ENCODE results near the gene CRYM.
"Not testable (repeated sequence)": the region's sequence is repeated elsewhere in the genome, so short reads cannot be mapped to it uniquely, and the experiment has no call there.

CRYM gene

GRCh38 chr16:21277927-21278706 is at the start of gene CRYM:
CRYM (minus strand) TSS chr16:21278290; CDS start chr16:21278251, 39 bp downstream.
- peak; percentile 34 for DNase-seq (ENCODE audit: low spot score)

GRCh38 chr16:21327046-21327445 is 49.0 kb upstream of the CRYM start:
- DNase-seq (ENCODE audit: low spot score) = no peak

GRCh38 chr16:21326459-21326858 is 48.4 kb upstream of the CRYM start:
- DNase-seq (ENCODE audit: low spot score) = no peak

- DNase-seq (ENCODE audit: low spot score) = no peak
Measured at GRCh38 chr16:21324267-21324666, 46.2 kb upstream of the CRYM start.

GRCh38 chr16:21322251-21322650 is 44.2 kb upstream of the CRYM start:
- DNase-seq (ENCODE audit: low spot score) = not testable (repeated sequence)

GRCh38 chr16:21321736-21322135 is 43.6 kb upstream of the CRYM start:
- DNase-seq (ENCODE audit: low spot score) = no peak

GRCh38 chr16:21314339-21314738 is 36.2 kb upstream of the CRYM start:
- no peak for DNase-seq (ENCODE audit: low spot score)

- DNase-seq (ENCODE audit: low spot score) = not testable (repeated sequence)
Measured at GRCh38 chr16:21312863-21313372, 34.8 kb upstream of the CRYM start.

- not testable (repeated sequence) for DNase-seq (ENCODE audit: low spot score)
Measured at GRCh38 chr16:21312046-21312445, 34.0 kb upstream of the CRYM start.

GRCh38 chr16:21306712-21307111 is 28.6 kb upstream of the CRYM start:
- DNase-seq (ENCODE audit: low spot score) = not testable (repeated sequence)

- no peak for DNase-seq (ENCODE audit: low spot score)
Measured at GRCh38 chr16:21302898-21303528, 24.9 kb upstream of the CRYM start.

- DNase-seq (ENCODE audit: low spot score) = no peak
Measured at GRCh38 chr16:21302454-21302853, 24.4 kb upstream of the CRYM start.

- no peak for DNase-seq (ENCODE audit: low spot score)
Measured at GRCh38 chr16:21301895-21302291, 23.8 kb upstream of the CRYM start.

- no peak for DNase-seq (ENCODE audit: low spot score)
Measured at GRCh38 chr16:21301168-21301894, 23.2 kb upstream of the CRYM start.

- peak; percentile 84 for DNase-seq (ENCODE audit: low spot score)
Measured at GRCh38 chr16:21300309-21301167, 22.4 kb upstream of the CRYM start.

GRCh38 chr16:21289789-21290188 is 11.7 kb upstream of the CRYM start:
- DNase-seq (ENCODE audit: low spot score) = not testable (repeated sequence)

- DNase-seq (ENCODE audit: low spot score) = no peak
Measured at GRCh38 chr16:21285314-21285713, 7.2 kb upstream of the CRYM start.

GRCh38 chr16:21284414-21284813 is 6.3 kb upstream of the CRYM start:
- DNase-seq (ENCODE audit: low spot score) = no peak

GRCh38 chr16:21283521-21284289 is 5.6 kb upstream of the CRYM start:
- DNase-seq (ENCODE audit: low spot score) = no peak

- no peak for DNase-seq (ENCODE audit: low spot score)
Measured at GRCh38 chr16:21281698-21282389, 3.8 kb upstream of the CRYM start.
